ENCODE results near the gene ATP2C2. TPM values are rescaled to one million over a fixed set of nuclear protein-coding genes. Genes with fewer than 3 reads are reported as not detected.
A peak's percentile ranks its signal among the peaks of the same experiment; 100 is the strongest.

The ATP2C2 gene
- total RNA-seq, 4 donors from 2014 or later, result 0.86 TPM; not detected in 3

DNA sequence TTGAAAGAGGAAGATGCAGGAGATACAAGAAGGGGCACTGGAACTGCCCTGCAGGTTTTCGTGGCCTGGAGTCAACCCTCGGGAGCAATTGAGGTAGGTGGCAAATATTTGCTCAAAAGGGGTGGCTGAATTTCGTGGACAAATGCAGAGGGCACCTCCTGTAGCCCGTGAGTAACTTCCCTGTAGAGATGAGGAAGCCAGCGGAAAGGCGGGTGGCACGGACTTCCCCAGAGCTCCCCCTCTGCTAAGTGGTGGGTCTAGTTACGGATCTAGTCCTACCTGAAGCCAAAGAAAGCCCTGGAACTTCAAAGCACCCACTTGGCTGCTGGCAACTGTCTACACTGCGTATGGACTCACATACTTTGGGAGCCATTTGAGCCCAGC, 1.0 kb upstream of the ATP2C2 start:
- Histone ChIP-seq H3K36me3 (no peaks in the 10 kb centered on the region), H3K4me3 (no peak overlapping the region), H3K9me3 (no peaks in the 10 kb centered on the region), H3K27me3 (peaks cover 4 to 61% (median 25%) of the 10 kb centered on the region in 4 donors), H3K4me1 (peaks cover 9 to 11% (median 9%) of the 10 kb centered on the region in 4 donors), H3K27ac (replicated peaks in 1 of 4) (no peak overlapping the region)
- no peak for TF ChIP-seq EP300 (IDR thresholded peaks at IDR 0.05)
- no peak for TF ChIP-seq POLR2A (IDR thresholded peaks at IDR 0.05; ENCODE audit: low read depth)
- no peak for TF ChIP-seq POLR2AphosphoS5 (IDR thresholded peaks at IDR 0.05)
- intact Hi-C loops (cut with DNase I), result no loop called here
- 66% methylated on average over 9 of the region's 9 CpGs for WGBS
- no peak for DNase-seq (ENCODE audit: extremely low spot score)

DNA sequence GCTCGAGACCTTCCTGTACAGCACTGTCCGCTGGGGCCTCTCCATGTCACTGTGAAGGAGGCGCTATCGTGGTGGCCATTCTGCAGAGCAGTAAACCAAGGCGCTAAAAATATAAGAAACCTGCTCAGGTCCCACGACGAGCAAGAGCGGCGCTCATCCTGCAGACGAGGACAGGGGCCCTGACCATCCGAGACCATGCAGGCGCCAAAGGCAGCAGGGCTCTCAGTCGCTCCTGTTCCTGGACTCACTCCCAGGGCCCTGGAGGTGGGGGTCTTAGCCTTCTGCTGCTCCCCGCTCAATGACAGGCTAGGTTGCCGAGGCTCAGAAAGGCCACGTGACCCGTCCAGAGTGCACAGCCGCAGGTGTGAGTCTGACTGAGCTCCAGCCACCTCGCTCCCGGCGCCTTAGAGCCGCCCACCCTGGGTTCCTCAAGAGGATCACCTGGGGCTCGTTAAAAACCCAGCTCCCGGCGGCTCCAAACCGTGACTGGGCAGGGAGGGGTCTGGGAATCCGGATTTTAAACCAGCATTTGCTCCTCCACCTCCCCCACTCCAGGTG, 509 bp upstream of the ATP2C2 start:
- intact Hi-C loops (cut with DNase I), result no loop called here
- no peaks in the 10 kb centered on the region for H3K36me3 ChIP-seq
- WGBS, result 29% methylated on average over 13 of the region's 27 CpGs
- no peak for TF ChIP-seq POLR2A (IDR thresholded peaks at IDR 0.05; ENCODE audit: low read depth)
- no peak for TF ChIP-seq POLR2AphosphoS5 (IDR thresholded peaks at IDR 0.05)
- TF ChIP-seq CTCF (IDR thresholded peaks at IDR 0.05), result no peak
- no peak for TF ChIP-seq EP300 (IDR thresholded peaks at IDR 0.05)
- H3K4me1 ChIP-seq, result peaks cover 9 to 11% (median 9%) of the 10 kb centered on the region in 4 donors
- H3K27me3 ChIP-seq, result peaks cover 4 to 66% (median 25%) of the 10 kb centered on the region in 4 donors
- peak overlapping the region in 1 of 4 donors; percentile 35 for H3K4me3 ChIP-seq
- no peak overlapping the region for H3K27ac ChIP-seq (replicated peaks in 1 of 4)
- no peaks in the 10 kb centered on the region for H3K9me3 ChIP-seq
- DNase-seq (ENCODE audit: extremely low spot score), result no peak

- H3K36me3 ChIP-seq, result no peaks in the 10 kb centered on the region
- H3K9me3 ChIP-seq, result no peaks in the 10 kb centered on the region
- TF ChIP-seq CTCF (IDR thresholded peaks at IDR 0.05), result no peak
- TF ChIP-seq EP300 (IDR thresholded peaks at IDR 0.05), result no peak
- TF ChIP-seq POLR2A (IDR thresholded peaks at IDR 0.05; ENCODE audit: low read depth), result no peak
- no peak for TF ChIP-seq POLR2AphosphoS5 (IDR thresholded peaks at IDR 0.05)
- intact Hi-C loops (cut with DNase I), result no loop called here
- no peak overlapping the region for H3K27ac ChIP-seq (replicated peaks in 1 of 4)
- WGBS, result 66% methylated on average over 7 of the region's 7 CpGs
- no peak for DNase-seq (ENCODE audit: extremely low spot score)
- H3K27me3 ChIP-seq, result peaks cover 4 to 71% (median 25%) of the 10 kb centered on the region in 4 donors
- H3K4me1 ChIP-seq, result peaks cover 9 to 11% (median 9%) of the 10 kb centered on the region in 4 donors
- no peak overlapping the region for H3K4me3 ChIP-seq
Measured at GRCh38 chr16:84369105-84369504, 767 bp downstream of the ATP2C2 start.

DNA sequence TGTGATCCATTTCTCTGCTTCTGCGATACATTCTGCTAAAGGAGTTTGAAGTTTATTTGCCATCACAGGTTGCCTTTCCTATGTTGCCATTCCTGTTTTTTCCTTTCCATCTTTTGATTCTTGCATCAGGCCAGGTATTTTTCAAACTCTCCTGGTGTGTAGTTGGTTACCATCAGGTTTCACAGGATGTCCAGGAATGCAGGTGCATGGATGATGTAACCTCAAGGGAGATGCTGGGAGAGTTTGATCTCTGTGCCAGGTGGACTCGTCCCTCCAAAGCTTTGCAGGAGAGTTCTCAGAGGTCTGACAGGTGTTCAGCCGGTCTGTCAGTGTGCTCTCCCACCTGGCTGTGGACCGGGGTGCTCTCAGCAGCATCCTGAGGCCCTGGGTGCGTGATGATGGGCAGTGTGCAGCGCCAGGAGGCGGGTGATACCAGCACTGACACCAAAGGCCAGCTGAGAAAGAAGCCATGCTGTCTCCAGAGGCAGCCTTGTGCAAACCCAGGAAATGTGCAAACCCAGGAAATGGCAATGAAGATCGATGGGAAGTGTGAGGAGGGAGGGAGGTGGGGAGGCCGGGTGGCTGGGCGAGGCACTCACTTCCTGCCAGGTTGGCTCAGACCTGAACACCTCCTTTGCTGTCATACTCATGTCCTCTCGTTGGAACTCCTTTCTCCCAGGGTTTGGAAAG, 1.7 kb downstream of the ATP2C2 start:
- H3K4me1 ChIP-seq, result peaks cover 9 to 11% (median 9%) of the 10 kb centered on the region in 4 donors
- H3K27ac ChIP-seq (replicated peaks in 1 of 4), result no peak overlapping the region
- H3K36me3 ChIP-seq, result no peaks in the 10 kb centered on the region
- no peak overlapping the region for H3K4me3 ChIP-seq
- H3K9me3 ChIP-seq, result no peaks in the 10 kb centered on the region
- 51% methylated on average over 11 of the region's 11 CpGs for WGBS
- no peak for DNase-seq (ENCODE audit: extremely low spot score)
- intact Hi-C loops (cut with DNase I), result no loop called here
- H3K27me3 ChIP-seq, result peaks cover 4 to 75% (median 25%) of the 10 kb centered on the region in 4 donors
- TF ChIP-seq POLR2AphosphoS5 (IDR thresholded peaks at IDR 0.05) (no peak), EP300 (IDR thresholded peaks at IDR 0.05) (no peak), CTCF (IDR thresholded peaks at IDR 0.05) (no peak), POLR2A (IDR thresholded peaks at IDR 0.05; ENCODE audit: low read depth) (no peak)

- no peaks in the 10 kb centered on the region for H3K9me3 ChIP-seq
- WGBS, result 78% methylated on average over 8 of the region's 8 CpGs
- H3K27me3 ChIP-seq, result peaks cover 4 to 79% (median 25%) of the 10 kb centered on the region in 4 donors
- no peaks in the 10 kb centered on the region for H3K36me3 ChIP-seq
- TF ChIP-seq POLR2A (IDR thresholded peaks at IDR 0.05; ENCODE audit: low read depth) (no peak), CTCF (IDR thresholded peaks at IDR 0.05) (no peak), POLR2AphosphoS5 (IDR thresholded peaks at IDR 0.05) (no peak), EP300 (IDR thresholded peaks at IDR 0.05) (no peak)
- no peak overlapping the region for H3K27ac ChIP-seq (replicated peaks in 1 of 4)
- no peak overlapping the region for H3K4me3 ChIP-seq
- no peak for DNase-seq (ENCODE audit: extremely low spot score)
- H3K4me1 ChIP-seq, result peaks cover 9 to 11% (median 9%) of the 10 kb centered on the region in 4 donors
- intact Hi-C loops (cut with DNase I), result no loop called here
Measured at GRCh38 chr16:84370723-84371552, 2.6 kb downstream of the ATP2C2 start.
